NCI-H82 (cell line): Measurements from ENCODE around the gene RASSF4.

Experiments used
- DNase-seq: peaks from one replicate; lab custom pipeline; 2025; lab: John Stamatoyannopoulos, UW

Gene RASSF4

GRCh38 chr10:44976352-44977198 lies 17.0 kb downstream of the RASSF4 start:
- DNase-seq: peak; percentile 3

GRCh38 chr10:44977287-44978212 lies 17.9 kb downstream of the RASSF4 start:
- DNase-seq: peak; percentile 42

- DNase-seq: no peak
These were observed 18.6 kb downstream of the RASSF4 start for GRCh38 chr10:44978213-44978569.

GRCh38 chr10:44978570-44979280 lies 19.1 kb downstream of the RASSF4 start, which contains the start of gene DEPP1:
Gene DEPP1 (minus strand): TSS chr10:44978809. CDS start chr10:44978030, 779 bp downstream.
- DNase-seq: peak; percentile 98

GRCh38 chr10:44979281-44980191 lies 19.9 kb downstream of the RASSF4 start:
- no peak for DNase-seq

- DNase-seq: peak; percentile 27
These were observed 20.9 kb downstream of the RASSF4 start for GRCh38 chr10:44980309-44981171.

GRCh38 chr10:44981172-44982113 lies 21.8 kb downstream of the RASSF4 start:
- DNase-seq: no peak

- DNase-seq: no peak
These were observed 22.5 kb downstream of the RASSF4 start for GRCh38 chr10:44982114-44982460.

- DNase-seq: no peak
These were observed 22.9 kb downstream of the RASSF4 start for GRCh38 chr10:44982496-44982895.

GRCh38 chr10:44983066-44983894 lies 23.7 kb downstream of the RASSF4 start:
- DNase-seq: no peak

GRCh38 chr10:44983895-44984278 lies 24.3 kb downstream of the RASSF4 start:
- DNase-seq: no peak

- no peak for DNase-seq
These were observed 25.1 kb downstream of the RASSF4 start for GRCh38 chr10:44984671-44985101.

GRCh38 chr10:44985175-44985681 lies 25.6 kb downstream of the RASSF4 start:
- no peak for DNase-seq

- no peak for DNase-seq
These were observed 26.6 kb downstream of the RASSF4 start for GRCh38 chr10:44986179-44986578.

GRCh38 chr10:44986670-44987069 lies 27.1 kb downstream of the RASSF4 start:
- no peak for DNase-seq

- no peak for DNase-seq
These were observed 29.5 kb downstream of the RASSF4 start for GRCh38 chr10:44988957-44989585.

GRCh38 chr10:44989597-44990301 lies 30.1 kb downstream of the RASSF4 start:
- no peak for DNase-seq
